IMR-90 (cell line): ENCODE data around the gene VSNL1. TPM values are rescaled to one million over a fixed set of nuclear protein-coding genes. Genes with fewer than 3 reads are reported as not detected.

Experiments
- ATAC-seq: fragments of 200-7000 bp; cut with Tn5 transposase; 2 replicates; pipeline ENCODE4 v1.9.1; 2020; ENCODE audit warnings: low read depth, mild to moderate bottlenecking, moderate library complexity
- BruUV-seq: library from RNA; stranded (reverse); fragments of 400-500 nt; replicated peaks from 2 replicates; lab custom pipeline; 2021; lab: Mats Ljungman, UMichigan
- CTCF ChIA-PET: fragments of 300-600 bp; formaldehyde crosslinking; extraction: SDS; loops from one replicate; lab custom pipeline; 2021; ENCODE audit warnings: antibody characterized with exemption; lab: Yijun Ruan, JAX
- POLR2A ChIA-PET: fragments of 300-600 bp; sonication (Branson Sonifier 250); formaldehyde crosslinking; loops from one replicate; lab custom pipeline; 2022; ENCODE audit warnings: antibody characterized with exemption; ENCODE audit not compliant: unreplicated experiment; lab: Charles Lee
- DNase-seq: peaks from one replicate; pipeline ENCODE4 v3.0.0; 2013
- H2AFZ ChIP-seq: replicated peaks from 2 replicates; pipeline ENCODE3; 2013; ENCODE audit warnings: low read length, mild to moderate bottlenecking; ENCODE audit not compliant: poor library complexity
- H2AK5ac ChIP-seq: 2 replicates; pipeline ENCODE4 v1.6.1; 2013; ENCODE audit warnings: low read depth, low read length, inconsistent platforms
- H2AK9ac ChIP-seq: replicated peaks from 2 replicates; pipeline ENCODE3; 2013; ENCODE audit warnings: mild to moderate bottlenecking, low read depth, low read length, moderate library complexity; ENCODE audit not compliant: poor library complexity
- H2BK120ac ChIP-seq: 2 replicates; pipeline ENCODE4 v1.6.1; 2013; ENCODE audit warnings: low read depth, low read length, inconsistent platforms
- H2BK15ac ChIP-seq: 3 replicates; pipeline ENCODE4 v1.6.1; 2013; ENCODE audit warnings: low read depth, low read length, inconsistent platforms
- H2BK20ac ChIP-seq: 2 replicates; pipeline ENCODE4 v1.6.1; 2013; ENCODE audit warnings: low read depth, mild to moderate bottlenecking, inconsistent platforms, low read length, moderate library complexity
- H2BK5ac ChIP-seq: 2 replicates; pipeline ENCODE4 v1.6.1; 2013; ENCODE audit warnings: mild to moderate bottlenecking, low read depth, low read length, inconsistent platforms; ENCODE audit not compliant: poor library complexity, severe bottlenecking
- H3K14ac ChIP-seq: replicated peaks from 2 replicates; pipeline ENCODE4 v1.6.1; 2013; ENCODE audit warnings: low read depth, low read length, inconsistent platforms
- H3K18ac ChIP-seq: 2 replicates; pipeline ENCODE4 v1.6.1; 2013; ENCODE audit warnings: low read depth, low read length, control low read depth
- H3K23ac ChIP-seq: 2 replicates; pipeline ENCODE4 v1.6.1; 2013; ENCODE audit warnings: low read depth, low read length, inconsistent platforms
- H3K27ac ChIP-seq: 2 replicates; pipeline ENCODE4 v1.5.1; 2013; ENCODE audit warnings: mild to moderate bottlenecking, control low read depth, low read length; ENCODE audit not compliant: insufficient read depth
- H3K27me3 ChIP-seq: 2 replicates; pipeline ENCODE4 v1.6.1; 2013; ENCODE audit warnings: low read length; ENCODE audit not compliant: control insufficient read depth, insufficient read depth
- H3K36me3 ChIP-seq: 2 replicates; pipeline ENCODE4 v1.6.1; 2013; ENCODE audit warnings: low read length, mixed read lengths; ENCODE audit not compliant: control insufficient read depth, insufficient read depth
- H3K4ac ChIP-seq: 2 replicates; pipeline ENCODE4 v1.6.1; 2013; ENCODE audit warnings: low read depth, low read length, inconsistent platforms
- H3K4me1 ChIP-seq: 2 replicates; pipeline ENCODE4 v1.6.1; 2013; ENCODE audit warnings: low read length, mixed read lengths; ENCODE audit not compliant: control insufficient read depth, insufficient read depth
- H3K4me2 ChIP-seq: 2 replicates; pipeline ENCODE4 v1.6.1; 2013; ENCODE audit warnings: low read depth, mild to moderate bottlenecking, control low read depth, low read length, moderate library complexity
- H3K4me3 ChIP-seq: 2 replicates; pipeline ENCODE4 v1.5.1; 2013; ENCODE audit warnings: low read depth, mild to moderate bottlenecking, control low read depth, low read length, moderate library complexity; ENCODE audit not compliant: insufficient read depth
- H3K56ac ChIP-seq: 2 replicates; pipeline ENCODE4 v1.6.1; 2013; ENCODE audit warnings: low read length, inconsistent platforms; ENCODE audit not compliant: insufficient read depth; ENCODE audit errors: extremely low read depth
- H3K79me1 ChIP-seq, 2 experiments: 2 replicates each; pipeline ENCODE4 v1.6.1; 2013; ENCODE audit warnings: low read length in 2 of 2, inconsistent platforms in 1 of 2, low read depth in 1 of 2
- H3K9ac ChIP-seq: 2 replicates; pipeline ENCODE4 v1.6.1; 2013; ENCODE audit warnings: low read depth, low read length, control low read depth
- H3K9me1 ChIP-seq: 2 replicates; pipeline ENCODE4 v1.6.1; 2013; ENCODE audit warnings: low read length, inconsistent platforms; ENCODE audit not compliant: insufficient read depth
- H3K9me3 ChIP-seq: 2 replicates; pipeline ENCODE4 v1.6.1; 2013; ENCODE audit warnings: low read length; ENCODE audit not compliant: control insufficient read depth, insufficient read depth
- H4K20me1 ChIP-seq: 2 replicates; pipeline ENCODE4 v1.6.1; 2013; ENCODE audit warnings: low read length, inconsistent platforms; ENCODE audit not compliant: insufficient read depth
- H4K5ac ChIP-seq: 2 replicates; pipeline ENCODE4 v1.6.1; 2013; ENCODE audit warnings: mild to moderate bottlenecking, low read depth, low read length, control low read depth
- H4K8ac ChIP-seq, 2 experiments: 2 replicates each; pipeline ENCODE4 v1.6.1; 2013; ENCODE audit warnings: low read depth in 2 of 2, low read length in 2 of 2, control low read depth in 1 of 2, inconsistent platforms in 1 of 2
- H4K91ac ChIP-seq: 2 replicates; pipeline ENCODE4 v1.6.1; 2013; ENCODE audit warnings: low read depth, low read length, inconsistent platforms; ENCODE audit not compliant: insufficient read depth
- BHLHE40 ChIP-seq: fragments of 150-350 bp; IDR thresholded peaks from 2 replicates; pipeline ENCODE4 v1.6.1; 2016; ENCODE audit warnings: mild to moderate bottlenecking, low read depth, low read length
- CEBPB ChIP-seq: IDR thresholded peaks from 2 replicates; pipeline ENCODE4 v1.6.1; 2012; ENCODE audit warnings: low read depth, low read length, improper control_type of control experiment
- CHD1 ChIP-seq: IDR thresholded peaks from 2 replicates; pipeline ENCODE4 v1.6.1; 2012; ENCODE audit warnings: low read depth, low read length, improper control_type of control experiment
- FOS ChIP-seq: fragments of 150-350 bp; IDR thresholded peaks from 2 replicates; pipeline ENCODE4 v1.6.1; 2016; ENCODE audit warnings: low read depth, low read length
- MAFK ChIP-seq: IDR thresholded peaks from 2 replicates; pipeline ENCODE4 v1.6.1; 2012; ENCODE audit warnings: low read depth, low read length, improper control_type of control experiment
- MAZ ChIP-seq: IDR thresholded peaks from 2 replicates; pipeline ENCODE4 v1.6.1; 2012; ENCODE audit warnings: low read depth, mild to moderate bottlenecking, low read length, improper control_type of control experiment, moderate library complexity, borderline replicate concordance
- MXI1 ChIP-seq: IDR thresholded peaks from 2 replicates; pipeline ENCODE4 v1.6.1; 2012; ENCODE audit warnings: low read depth, mild to moderate bottlenecking, low read length, moderate library complexity, borderline replicate concordance
- NFE2L2 ChIP-seq: fragments of 150-350 bp; IDR thresholded peaks from 2 replicates; pipeline ENCODE4 v1.6.1; 2016; ENCODE audit warnings: low read depth, mild to moderate bottlenecking, low read length
- POLR2A ChIP-seq: IDR thresholded peaks from 2 replicates; pipeline ENCODE4 v1.6.1; 2012; ENCODE audit warnings: mild to moderate bottlenecking, low read depth, low read length
- RAD21 ChIP-seq: IDR thresholded peaks from 2 replicates; pipeline ENCODE4 v1.6.1; 2012; ENCODE audit warnings: low read length, improper control_type of control experiment
- RCOR1 ChIP-seq: IDR thresholded peaks from 2 replicates; pipeline ENCODE4 v1.6.1; 2012; ENCODE audit warnings: mild to moderate bottlenecking, low read length, improper control_type of control experiment; ENCODE audit not compliant: insufficient replicate concordance
- RFX5 ChIP-seq: IDR thresholded peaks from 2 replicates; pipeline ENCODE4 v1.8.0; 2012; ENCODE audit warnings: low read depth, mild to moderate bottlenecking, low read length, moderate library complexity
- SMC3 ChIP-seq: fragments of 150-350 bp; IDR thresholded peaks from 2 replicates; pipeline ENCODE4 v1.6.1; 2016; ENCODE audit warnings: low read depth, mild to moderate bottlenecking, antibody characterized with exemption, low read length, moderate library complexity
- dilution Hi-C: fragments of 300-500 bp; cut with HindIII; formaldehyde crosslinking; loops from one replicate; pipeline ENCODE4 v1.14.3; 2018; ENCODE audit warnings: low sequenced_read_pairs; ENCODE audit not compliant: unreplicated experiment
- in situ Hi-C: fragments of 300-500 bp; cut with MboI; formaldehyde crosslinking; loops from 3 replicates; pipeline ENCODE4 v1.14.3; 2019; ENCODE audit warnings: low sequenced_read_pairs, inconsistent platforms, mixed read lengths
- intact Hi-C: fragments of 100-400 bp; cut with micrococcal nuclease; formaldehyde crosslinking; loops from 2 replicates; pipeline ENCODE4 v1.10.0; 2022
- polyA plus RNA-seq, 3 experiments: library from polyadenylated mRNA; depleted of rRNA; stranded (reverse); fragments of >200 nt; gene quantifications; 2 replicates each; pipeline ENCODE4 v1.2.3, GENCODE V29; 2012; ENCODE audit warnings: low replicate concordance in 1 of 3
- total RNA-seq: library from RNA; depleted of rRNA; stranded (reverse); fragments of >200 nt; gene quantifications from 2 replicates; pipeline ENCODE4 v1.2.3, GENCODE V29; 2012
- TF ChIP-seq, protein P1 (sequence below): fragments of 150-350 bp; IDR thresholded peaks from 2 replicates; pipeline ENCODE4 v1.6.1; 2016; ENCODE audit warnings: low read depth, mild to moderate bottlenecking, low read length, moderate library complexity, borderline replicate concordance
- TF ChIP-seq, protein P2 (sequence below): conservative IDR thresholded peaks from 2 replicates; pipeline ENCODE4 v1.5.1; 2012; ENCODE audit warnings: mild to moderate bottlenecking, low read depth, low read length, improper control_type of control experiment
- TF ChIP-seq, protein P3 (sequence below): fragments of 150-350 bp; IDR thresholded peaks from 2 replicates; pipeline ENCODE4 v1.6.1; 2017; ENCODE audit warnings: mild to moderate bottlenecking, antibody characterized with exemption, low read length, low read depth

VSNL1 gene
- total and polyA plus RNA-seq, 2 of the 4 experiments (the other 2 are of a cell fraction), result 0.32 to 0.36 TPM

DNA sequence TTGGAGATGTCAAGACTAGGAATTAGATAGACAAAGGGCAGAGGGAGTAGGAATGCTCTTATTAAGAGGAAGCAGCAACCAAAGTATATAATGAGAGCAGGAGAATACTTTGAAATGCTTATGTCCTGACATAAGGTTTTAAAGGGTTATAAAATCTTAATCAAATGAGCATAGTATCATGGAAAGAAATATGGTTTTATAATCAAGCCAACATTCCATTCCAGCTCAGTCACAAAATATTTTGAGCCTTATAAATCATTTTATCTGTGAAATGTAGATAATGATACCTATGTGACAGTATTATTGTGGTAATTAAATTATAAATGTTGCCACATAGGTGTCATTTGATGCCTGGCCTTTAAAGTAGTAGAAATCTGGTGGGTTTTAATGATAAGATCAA lies 17.6 kb downstream of the VSNL1 start:
- CTCF ChIA-PET, result no interaction called here

More for the DNA sequence above, 17.6 kb downstream of the VSNL1 start:
- BruUV-seq, result no TSS peak
- H3K79me1 ChIP-seq, result no peaks in the 10 kb centered on the region
- H4K8ac ChIP-seq, result no peak overlapping the region
- H3K9me1 ChIP-seq, result no peaks in the 10 kb centered on the region
- no peak for TF ChIP-seq BHLHE40
- TF ChIP-seq, protein P1, sequence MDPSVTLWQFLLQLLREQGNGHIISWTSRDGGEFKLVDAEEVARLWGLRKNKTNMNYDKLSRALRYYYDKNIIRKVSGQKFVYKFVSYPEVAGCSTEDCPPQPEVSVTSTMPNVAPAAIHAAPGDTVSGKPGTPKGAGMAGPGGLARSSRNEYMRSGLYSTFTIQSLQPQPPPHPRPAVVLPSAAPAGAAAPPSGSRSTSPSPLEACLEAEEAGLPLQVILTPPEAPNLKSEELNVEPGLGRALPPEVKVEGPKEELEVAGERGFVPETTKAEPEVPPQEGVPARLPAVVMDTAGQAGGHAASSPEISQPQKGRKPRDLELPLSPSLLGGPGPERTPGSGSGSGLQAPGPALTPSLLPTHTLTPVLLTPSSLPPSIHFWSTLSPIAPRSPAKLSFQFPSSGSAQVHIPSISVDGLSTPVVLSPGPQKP, result no peak
- no peak for TF ChIP-seq RFX5
- TF ChIP-seq RAD21, result no peak
- TF ChIP-seq MXI1, result no peak
- TF ChIP-seq MAZ, result no peak
- TF ChIP-seq, protein P2, sequence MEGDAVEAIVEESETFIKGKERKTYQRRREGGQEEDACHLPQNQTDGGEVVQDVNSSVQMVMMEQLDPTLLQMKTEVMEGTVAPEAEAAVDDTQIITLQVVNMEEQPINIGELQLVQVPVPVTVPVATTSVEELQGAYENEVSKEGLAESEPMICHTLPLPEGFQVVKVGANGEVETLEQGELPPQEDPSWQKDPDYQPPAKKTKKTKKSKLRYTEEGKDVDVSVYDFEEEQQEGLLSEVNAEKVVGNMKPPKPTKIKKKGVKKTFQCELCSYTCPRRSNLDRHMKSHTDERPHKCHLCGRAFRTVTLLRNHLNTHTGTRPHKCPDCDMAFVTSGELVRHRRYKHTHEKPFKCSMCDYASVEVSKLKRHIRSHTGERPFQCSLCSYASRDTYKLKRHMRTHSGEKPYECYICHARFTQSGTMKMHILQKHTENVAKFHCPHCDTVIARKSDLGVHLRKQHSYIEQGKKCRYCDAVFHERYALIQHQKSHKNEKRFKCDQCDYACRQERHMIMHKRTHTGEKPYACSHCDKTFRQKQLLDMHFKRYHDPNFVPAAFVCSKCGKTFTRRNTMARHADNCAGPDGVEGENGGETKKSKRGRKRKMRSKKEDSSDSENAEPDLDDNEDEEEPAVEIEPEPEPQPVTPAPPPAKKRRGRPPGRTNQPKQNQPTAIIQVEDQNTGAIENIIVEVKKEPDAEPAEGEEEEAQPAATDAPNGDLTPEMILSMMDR, result no peak
- TF ChIP-seq RCOR1, result no peak
- TF ChIP-seq SMC3, result no peak
- no peak for TF ChIP-seq CEBPB
- no peak for TF ChIP-seq POLR2A
- no peak for TF ChIP-seq CHD1
- no peak for TF ChIP-seq NFE2L2
- TF ChIP-seq, protein P3, sequence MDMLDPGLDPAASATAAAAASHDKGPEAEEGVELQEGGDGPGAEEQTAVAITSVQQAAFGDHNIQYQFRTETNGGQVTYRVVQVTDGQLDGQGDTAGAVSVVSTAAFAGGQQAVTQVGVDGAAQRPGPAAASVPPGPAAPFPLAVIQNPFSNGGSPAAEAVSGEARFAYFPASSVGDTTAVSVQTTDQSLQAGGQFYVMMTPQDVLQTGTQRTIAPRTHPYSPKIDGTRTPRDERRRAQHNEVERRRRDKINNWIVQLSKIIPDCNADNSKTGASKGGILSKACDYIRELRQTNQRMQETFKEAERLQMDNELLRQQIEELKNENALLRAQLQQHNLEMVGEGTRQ, result no peak
- no peak for TF ChIP-seq FOS
- TF ChIP-seq MAFK, result no peak
- in situ Hi-C loops, result no loop called here
- no peaks in the 10 kb centered on the region for H3K9me3 ChIP-seq
- no peaks in the 10 kb centered on the region for H3K4me1 ChIP-seq
- no peak overlapping the region for H4K5ac ChIP-seq
- H2BK120ac ChIP-seq, result no peak overlapping the region
- H2BK5ac ChIP-seq, result no peak overlapping the region
- H4K20me1 ChIP-seq, result no peaks in the 10 kb centered on the region
- H3K14ac ChIP-seq, result no peak overlapping the region
- no peak for ATAC-seq
- intact Hi-C loops, result no loop called here
- dilution Hi-C loops, result no loop called here
- H2AFZ ChIP-seq, result no peak overlapping the region
- H2AK9ac ChIP-seq, result no peak overlapping the region
- no peak overlapping the region for H4K91ac ChIP-seq
- no peak overlapping the region for H3K56ac ChIP-seq
- H3K4me2 ChIP-seq, result no peak overlapping the region
- no peak overlapping the region for H2BK20ac ChIP-seq
- H3K18ac ChIP-seq, result no peak overlapping the region
- no peak overlapping the region for H2AK5ac ChIP-seq
- H3K4ac ChIP-seq, result no peak overlapping the region
- no peak for DNase-seq
- H3K27ac ChIP-seq, result no peak overlapping the region
- no peaks in the 10 kb centered on the region for H3K36me3 ChIP-seq
- H3K23ac ChIP-seq, result no peak overlapping the region
- H3K4me3 ChIP-seq, result no peak overlapping the region
- no peaks in the 10 kb centered on the region for H3K27me3 ChIP-seq
- no peak overlapping the region for H3K9ac ChIP-seq
- H2BK15ac ChIP-seq, result no peak overlapping the region
- POLR2A ChIA-PET, result no interaction called here
